T-cell (primary cell): ENCODE data around the gene CD320. TPM values are rescaled to one million over a fixed set of nuclear protein-coding genes. Genes with fewer than 3 reads are reported as not detected.
"Not testable (repeated sequence)": the region's sequence is repeated elsewhere in the genome, so short reads cannot be mapped to it uniquely, and the experiment has no call there.

Experiments used
- ATAC-seq, 4 experiments: fragments of 200-7000 bp in 3 of 4; fragments of 150-1000 bp in 1 of 4; cut with Tn5 transposase; replicated peaks in 1 of 4; 1 replicate in 3 of 4; 2 replicates in 1 of 4; pipeline ENCODE4 v1.10.0; 2021; ENCODE audit warnings: moderate library complexity in 3 of 4, mild to moderate bottlenecking in 2 of 4, moderate number of reproducible peaks in 1 of 4
- CTCF ChIA-PET, 2 donors: fragments of 300-600 bp; sonication (Branson Sonifier 250); formaldehyde crosslinking; loops; one replicate each; lab custom pipeline; 2022; ENCODE audit warnings: antibody characterized with exemption in 2 of 2; lab: Charles Lee
- POLR2A ChIA-PET, 2 donors: fragments of 300-600 bp; sonication (Branson Sonifier 250); formaldehyde crosslinking; loops; one replicate each; lab custom pipeline; 2022; ENCODE audit warnings: antibody characterized with exemption in 2 of 2; lab: Charles Lee
- DNase-seq, 35 experiments: peaks; one replicate each; pipeline versions ENCODE4 v3.0.0 to v3.0.0-alpha.2; 2013 to 2023
- H3K27ac ChIP-seq: one replicate; pipeline ENCODE4 v1.5.1; 2013; ENCODE audit warnings: low read length
- H3K27me3 ChIP-seq, 2 experiments: replicated peaks in 1 of 2; 1 replicate in 1 of 2; 2 replicates in 1 of 2; pipeline versions ENCODE4 v1.6.1 to v1.7.0; 2013; ENCODE audit warnings: low read length in 1 of 2, mixed read lengths in 1 of 2; ENCODE audit not compliant: control insufficient read depth in 2 of 2, insufficient read depth in 2 of 2; ENCODE audit errors: extremely low read depth in 1 of 2
- H3K36me3 ChIP-seq, 2 donors: 1 replicate in 1 of 2; 2 replicates in 1 of 2; pipeline versions ENCODE4 v1.6.1 to v1.7.0; 2013; ENCODE audit warnings: low read length in 1 of 2; ENCODE audit not compliant: control insufficient read depth in 2 of 2, insufficient read depth in 1 of 2; ENCODE audit errors: extremely low read depth in 1 of 2
- H3K4me1 ChIP-seq, 2 experiments: 1 replicate in 1 of 2; 2 replicates in 1 of 2; pipeline versions ENCODE4 v1.6.1 to v1.7.0; 2013; ENCODE audit warnings: low read length in 2 of 2, mixed read lengths in 1 of 2; ENCODE audit not compliant: insufficient read depth in 2 of 2, control insufficient read depth in 1 of 2; ENCODE audit errors: extremely low read depth in 1 of 2
- H3K4me3 ChIP-seq, 2 donors: 1 replicate in 1 of 2; 2 replicates in 1 of 2; pipeline versions ENCODE4 v1.5.1 to v1.7.0; 2013; ENCODE audit warnings: mild to moderate bottlenecking in 2 of 2, low read length in 1 of 2, moderate library complexity in 1 of 2; ENCODE audit not compliant: control insufficient read depth in 1 of 2; ENCODE audit errors: extremely low read depth in 1 of 2
- H3K9me3 ChIP-seq: 2 replicates; pipeline ENCODE4 v1.7.0; 2013
- H3K27ac Mint-ChIP-seq, 2 donors: one replicate each; pipeline ENCODE4 v1.8.0; 2020 to 2021; ENCODE audit warnings: mild to moderate bottlenecking in 2 of 2, mixed read lengths in 2 of 2
- H3K27me3 Mint-ChIP-seq, 2 donors: one replicate each; pipeline ENCODE4 v1.8.0; 2021 to 2022; ENCODE audit warnings: mixed read lengths in 2 of 2
- H3K36me3 Mint-ChIP-seq: one replicate; pipeline ENCODE4 v1.8.0; 2021; ENCODE audit warnings: mixed read lengths
- H3K4me1 Mint-ChIP-seq, 3 donors: one replicate each; pipeline ENCODE4 v1.8.0; 2020 to 2022; ENCODE audit warnings: mixed read lengths in 3 of 3, mild to moderate bottlenecking in 1 of 3
- H3K4me3 Mint-ChIP-seq, 3 donors: one replicate each; pipeline ENCODE4 v1.8.0; 2020 to 2022; ENCODE audit warnings: mild to moderate bottlenecking in 3 of 3, mixed read lengths in 3 of 3, moderate library complexity in 3 of 3
- H3K9me3 Mint-ChIP-seq, 3 donors: one replicate each; pipeline ENCODE4 v1.8.0; 2020 to 2022; ENCODE audit warnings: mixed read lengths in 3 of 3
- WGBS: methylation state at CpG from one replicate; pipeline ENCODE4 v1.1.5; 2013; ENCODE audit warnings: missing lambda C conversion rate; ENCODE audit not compliant: insufficient coverage; 5-methylcytosine and 5-hydroxymethylcytosine counted together
- total RNA-seq, 35 experiments: library from RNA in 6 of 35; stranded (reverse) in 6 of 35; fragments of 120-200 nt in 1 of 35; gene quantifications; one replicate each; pipeline versions ENCODE4 v1.2.1 to v1.2.4 and lab custom pipeline; 2013 to 2026

Gene CD320
- total RNA-seq, 5 donors from 2014 or later (not counting 1 experiment from before 2014, with no cell fraction given), result 26.1 to 41.5 (median 37.4) TPM

DNA sequence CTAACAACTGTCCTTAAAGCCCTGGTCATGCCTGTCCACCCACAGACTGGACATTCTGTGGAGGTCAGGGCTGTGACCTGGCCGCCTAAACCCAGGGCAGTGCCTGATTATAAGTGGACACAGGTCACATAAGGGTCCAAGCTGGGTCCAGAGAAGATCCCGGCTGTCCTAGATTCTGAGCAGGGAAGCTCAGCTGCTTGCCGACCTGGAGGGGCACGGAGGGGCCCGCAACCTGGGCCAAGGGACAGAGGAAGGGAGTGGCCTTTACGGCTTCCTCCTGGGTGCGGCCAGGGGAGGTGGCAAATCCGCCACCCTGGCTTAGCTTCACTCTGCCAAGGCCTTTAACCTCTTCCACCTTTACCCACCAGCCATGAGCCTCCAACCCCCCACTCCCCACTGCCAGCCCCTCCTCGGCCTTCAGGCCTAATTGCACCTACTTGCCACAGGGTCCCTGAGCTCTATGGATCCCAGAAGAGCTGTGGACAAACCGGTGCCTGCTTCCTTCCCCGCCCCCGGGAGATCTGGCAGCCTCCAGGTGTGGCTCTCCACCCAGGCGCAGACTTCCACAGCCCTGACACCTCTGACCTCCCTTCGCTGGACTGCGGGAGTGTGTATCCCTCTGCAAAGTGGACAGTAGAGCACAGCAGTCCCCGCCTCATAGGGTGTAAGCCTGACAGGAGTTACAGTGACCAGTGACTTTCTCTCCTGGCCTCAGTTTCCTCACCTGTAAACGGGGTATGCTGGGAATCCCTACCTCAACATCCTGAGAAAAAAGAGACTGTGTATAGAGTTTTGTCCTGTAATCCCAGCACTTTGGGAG lies 1.7 kb downstream of the CD320 start:
- Histone ChIP-seq H3K27ac (peak overlapping the region; percentile 10), H3K4me3 (no peak overlapping the region), H3K4me1 (peaks cover 4 to 35% of the 10 kb centered on the region in 2 experiments), H3K36me3 (peaks cover 0 to 21% of the 10 kb centered on the region in 2 donors), H3K9me3 (no peaks in the 10 kb centered on the region), H3K27me3 (no peaks in the 10 kb centered on the region)
- H3K27me3 Mint-ChIP-seq, result no peaks in the 10 kb centered on the region
- CTCF ChIA-PET, result interaction anchor here in 1 of 2 donors (0.7 kb wide), 1 partner anchor 276 kb away, joined by 3 read pairs; no protein-coding TSS in a partner anchor
- peaks cover 6% of the 10 kb centered on the region for H3K36me3 Mint-ChIP-seq
- H3K27ac Mint-ChIP-seq, result peak overlapping the region; percentile 88
- H3K4me1 Mint-ChIP-seq, result peaks cover 26 to 37% (median 36%) of the 10 kb centered on the region in 3 donors
- no peaks in the 10 kb centered on the region for H3K9me3 Mint-ChIP-seq
- H3K4me3 Mint-ChIP-seq, result peak overlapping the region; percentile 83 to 90 (median 87)
- POLR2A ChIA-PET, result no interaction called here
- 69% methylated on average over 9 of the region's 17 CpGs for WGBS
- ATAC-seq (no peak), DNase-seq (peak in 2 of 35 experiments; percentile 1 to 22)

DNA sequence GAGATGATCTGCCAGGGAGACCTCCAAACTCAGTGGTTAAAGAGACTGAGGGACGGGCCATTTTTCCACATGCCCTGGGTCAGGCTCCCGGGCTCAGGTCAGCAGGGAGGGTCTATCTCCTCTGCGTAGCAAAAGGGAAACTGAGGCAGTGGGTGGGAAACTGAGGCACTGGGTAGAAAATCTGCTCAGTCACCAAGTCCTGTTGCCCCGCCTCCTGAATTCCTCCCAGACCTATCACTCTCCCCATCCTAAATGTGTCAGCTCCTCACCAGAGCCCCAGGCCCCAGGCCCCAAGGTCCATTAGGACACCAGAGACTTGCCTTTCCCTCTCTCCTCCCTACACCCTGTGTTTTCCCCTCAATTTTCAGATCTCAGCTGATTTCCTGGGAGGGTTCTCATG lies 2.4 kb downstream of the CD320 start:
- peak overlapping the region; percentile 10 for H3K27ac ChIP-seq
- H3K27me3 Mint-ChIP-seq, result no peaks in the 10 kb centered on the region
- peaks cover 0 to 15% of the 10 kb centered on the region in 2 donors for H3K36me3 ChIP-seq
- no CpG with 5 or more reads among the region's 4 CpGs for WGBS
- no peaks in the 10 kb centered on the region for H3K9me3 Mint-ChIP-seq
- H3K4me3 Mint-ChIP-seq, result peak overlapping the region in 1 of 3 donors; percentile 90
- H3K4me1 Mint-ChIP-seq, result peaks cover 26 to 37% (median 36%) of the 10 kb centered on the region in 3 donors
- H3K9me3 ChIP-seq, result no peaks in the 10 kb centered on the region
- ATAC-seq, result no peak
- ChIA-PET POLR2A (no interaction called here), CTCF (interaction anchor here in 1 of 2 donors (0.6 kb wide), 1 partner anchor 37 kb away, joined by 4 read pairs; no protein-coding TSS in a partner anchor)
- DNase-seq, result peak in 2 of 35 experiments; percentile 0 to 10
- no peaks in the 10 kb centered on the region for H3K27me3 ChIP-seq
- no peak overlapping the region for H3K4me3 ChIP-seq
- H3K4me1 ChIP-seq, result peaks cover 4 to 35% of the 10 kb centered on the region in 2 experiments
- H3K36me3 Mint-ChIP-seq, result peaks cover 3% of the 10 kb centered on the region
- peak overlapping the region; percentile 7 to 66 for H3K27ac Mint-ChIP-seq

DNA sequence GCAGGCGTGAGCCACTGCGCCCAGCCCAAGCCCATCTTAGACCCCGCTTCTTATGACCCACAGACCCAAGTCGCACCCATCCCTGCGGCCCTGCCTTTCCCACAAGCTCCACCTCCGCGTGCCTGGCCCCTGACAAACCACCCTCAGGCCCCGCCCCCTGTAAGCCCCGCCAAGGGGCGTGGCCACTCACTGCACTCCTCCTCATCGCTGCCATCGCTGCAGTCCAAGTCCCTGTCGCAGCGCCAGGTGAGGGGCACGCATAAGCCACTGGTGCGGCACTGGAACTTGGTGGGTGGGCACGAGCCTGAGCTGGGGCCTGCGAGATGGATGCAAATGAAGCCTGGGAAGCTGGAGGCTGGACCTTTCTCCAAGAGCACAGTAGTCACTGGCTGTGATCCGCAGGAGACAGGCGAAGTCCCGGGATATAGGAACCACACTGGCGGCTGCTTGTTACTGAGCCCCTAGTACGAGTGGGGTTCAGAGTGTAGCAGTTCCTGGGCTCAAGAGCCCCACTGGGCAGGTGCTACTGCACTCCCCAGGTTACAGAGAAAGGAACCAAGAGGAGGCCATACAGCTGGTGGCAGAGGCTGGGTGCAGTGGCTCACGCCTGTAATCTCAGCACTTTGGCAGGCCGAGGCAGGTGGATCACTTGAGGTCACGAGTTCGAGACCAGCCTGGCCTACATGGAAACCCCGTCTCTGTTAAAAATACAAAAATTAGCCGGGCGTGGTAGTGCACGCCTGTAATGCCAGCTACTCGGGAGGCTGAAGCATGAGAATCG lies 3.1 kb downstream of the CD320 start:
- ChIA-PET CTCF (no interaction called here), POLR2A (no interaction called here)
- H3K27ac Mint-ChIP-seq, result no peak overlapping the region
- Histone ChIP-seq H3K27ac (no peak overlapping the region), H3K9me3 (no peaks in the 10 kb centered on the region), H3K4me3 (no peak overlapping the region), H3K27me3 (no peaks in the 10 kb centered on the region), H3K36me3 (peaks cover 0 to 9% of the 10 kb centered on the region in 2 donors), H3K4me1 (peaks cover 4 to 35% of the 10 kb centered on the region in 2 experiments)
- H3K36me3 Mint-ChIP-seq, result peaks cover 3% of the 10 kb centered on the region
- DNase-seq (peak in 2 of 35 experiments; percentile 1 to 27), ATAC-seq (no peak)
- WGBS, result 89% methylated on average over 32 of the region's 33 CpGs
- H3K4me3 Mint-ChIP-seq, result no peak overlapping the region
- no peaks in the 10 kb centered on the region for H3K27me3 Mint-ChIP-seq
- no peaks in the 10 kb centered on the region for H3K9me3 Mint-ChIP-seq
- H3K4me1 Mint-ChIP-seq, result peaks cover 26 to 37% (median 36%) of the 10 kb centered on the region in 3 donors

GRCh38 chr19:8302734-8303133 lies 5.4 kb downstream of the CD320 start:
- Histone ChIP-seq H3K4me3 (no peak overlapping the region), H3K9me3 (no peaks in the 10 kb centered on the region), H3K27ac (no peak overlapping the region), H3K36me3 (peaks cover 0 to 6% of the 10 kb centered on the region in 2 donors), H3K27me3 (no peaks in the 10 kb centered on the region), H3K4me1 (peaks cover 3 to 23% of the 10 kb centered on the region in 2 experiments)
- no peaks in the 10 kb centered on the region for H3K9me3 Mint-ChIP-seq
- peak in 1 of 35 experiments; percentile 21 for DNase-seq
- no peak overlapping the region for H3K4me3 Mint-ChIP-seq
- 96% methylated on average over 5 of the region's 7 CpGs for WGBS
- H3K36me3 Mint-ChIP-seq, result no peaks in the 10 kb centered on the region
- H3K4me1 Mint-ChIP-seq, result peaks cover 18 to 19% (median 19%) of the 10 kb centered on the region in 3 donors
- H3K27me3 Mint-ChIP-seq, result no peaks in the 10 kb centered on the region
- ChIA-PET CTCF (no interaction called here), POLR2A (interaction anchor here in 1 of 2 donors (0.7 kb wide), 1 partner anchor 578 kb away, joined by 3 read pairs; no protein-coding TSS in a partner anchor)
- H3K27ac Mint-ChIP-seq, result no peak overlapping the region
- ATAC-seq, result no peak

- WGBS, result 100% methylated on average over 6 of the region's 11 CpGs
- H3K27me3 Mint-ChIP-seq, result no peaks in the 10 kb centered on the region
- peaks cover 14 to 15% (median 14%) of the 10 kb centered on the region in 3 donors for H3K4me1 Mint-ChIP-seq
- H3K27ac Mint-ChIP-seq, result no peak overlapping the region
- Histone ChIP-seq H3K9me3 (no peaks in the 10 kb centered on the region), H3K27me3 (no peaks in the 10 kb centered on the region), H3K4me1 (peaks cover 0 to 19% of the 10 kb centered on the region in 2 experiments), H3K36me3 (peaks cover 0 to 6% of the 10 kb centered on the region in 2 donors), H3K4me3 (no peak overlapping the region), H3K27ac (no peak overlapping the region)
- no peak overlapping the region for H3K4me3 Mint-ChIP-seq
- DNase-seq, result peak in 2 of 35 experiments; percentile 0 to 1
- POLR2A ChIA-PET, result interaction anchor here in 1 of 2 donors (0.7 kb wide), 1 partner anchor 577 kb away, joined by 3 read pairs; no protein-coding TSS in a partner anchor
- CTCF ChIA-PET, result no interaction called here
- H3K9me3 Mint-ChIP-seq, result no peaks in the 10 kb centered on the region
- H3K36me3 Mint-ChIP-seq, result no peaks in the 10 kb centered on the region
- ATAC-seq, result no peak
Observed at GRCh38 chr19:8302357-8302691, 5.8 kb downstream of the CD320 start.

GRCh38 chr19:8291337-8291736 lies 16.8 kb downstream of the CD320 start:
- H3K9me3 ChIP-seq, DNase-seq, H3K27ac ChIP-seq, H3K4me3 ChIP-seq, CTCF ChIA-PET, H3K27me3 ChIP-seq, H3K27me3 Mint-ChIP-seq, H3K4me1 Mint-ChIP-seq, H3K36me3 Mint-ChIP-seq, H3K4me1 ChIP-seq, POLR2A ChIA-PET, H3K9me3 Mint-ChIP-seq, H3K27ac Mint-ChIP-seq, H3K4me3 Mint-ChIP-seq, H3K36me3 ChIP-seq: not testable (repeated sequence)
- no CpG with 5 or more reads among the region's 9 CpGs for WGBS
- peak in 3 of 4 experiments; percentile 37 to 45 (median 41) for ATAC-seq
